ENCODE measurements around the gene AP1G2.

AP1G2 gene

DNA sequence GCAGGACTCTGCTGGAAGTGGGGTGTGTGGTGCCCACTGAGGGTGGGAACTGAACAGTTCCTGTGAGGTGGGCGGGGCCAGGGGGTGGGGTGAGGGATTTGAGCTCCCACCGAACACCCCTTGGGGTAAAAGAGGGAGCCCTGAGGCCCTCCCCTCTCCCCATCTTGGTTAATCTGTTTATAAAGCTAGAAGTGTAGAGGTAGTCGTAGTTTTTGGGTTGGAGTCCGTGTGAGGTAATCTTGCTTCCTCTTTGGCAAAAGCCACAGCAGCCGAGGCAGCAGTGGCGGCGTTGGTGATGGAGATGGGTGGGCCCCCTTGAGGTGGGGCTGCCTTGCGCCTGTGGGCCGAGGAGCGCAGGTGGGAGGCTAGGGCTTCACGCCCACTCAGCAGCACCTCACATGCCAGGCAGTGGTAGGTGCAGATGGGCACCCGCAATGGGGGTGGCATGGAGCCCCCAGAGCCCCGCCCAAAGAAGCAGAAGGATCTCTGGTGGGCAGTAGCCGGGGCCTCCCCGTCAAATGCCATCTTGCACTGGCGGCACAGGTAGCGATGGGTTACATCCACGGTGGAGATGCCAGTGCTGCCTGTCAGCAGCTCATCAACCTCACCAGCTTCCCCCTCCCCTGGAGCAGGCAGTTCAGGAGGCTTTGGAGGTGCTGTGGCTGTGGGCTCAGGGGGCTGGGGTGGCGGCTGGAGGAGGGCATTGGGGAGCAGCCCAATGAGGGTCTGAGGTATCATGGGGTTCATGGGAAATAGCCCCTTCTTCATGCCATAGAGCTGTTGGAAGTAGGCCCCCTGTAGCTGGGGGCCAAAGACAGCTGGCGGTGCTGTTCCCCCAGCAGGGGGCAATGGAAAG lies 45.6 kb downstream of the AP1G2 start:
- no peaks in the 10 kb centered on the region; the same call in none of the 2 replicates for H3K36me3 ChIP-seq (ENCODE audit: insufficient read depth, low read length)
- no peak overlapping the region for H3K9ac ChIP-seq (ENCODE audit: low read depth, low read length)
- H3K4me1 ChIP-seq (ENCODE audit: insufficient read depth, low read length): peaks cover 16% of the 10 kb centered on the region
- no peaks in the 10 kb centered on the region for H3K9me3 ChIP-seq (ENCODE audit: control insufficient read depth, insufficient read depth, low read length)

- peaks cover 16% of the 10 kb centered on the region for H3K4me1 ChIP-seq (ENCODE audit: insufficient read depth, low read length)
- no peak overlapping the region for H3K9ac ChIP-seq (ENCODE audit: low read depth, low read length)
- H3K9me3 ChIP-seq (ENCODE audit: control insufficient read depth, insufficient read depth, low read length): no peaks in the 10 kb centered on the region
- no peaks in the 10 kb centered on the region for H3K36me3 ChIP-seq (ENCODE audit: insufficient read depth, low read length)
Observed at GRCh38 chr14:23520899-23521533, 46.6 kb downstream of the AP1G2 start.

DNA sequence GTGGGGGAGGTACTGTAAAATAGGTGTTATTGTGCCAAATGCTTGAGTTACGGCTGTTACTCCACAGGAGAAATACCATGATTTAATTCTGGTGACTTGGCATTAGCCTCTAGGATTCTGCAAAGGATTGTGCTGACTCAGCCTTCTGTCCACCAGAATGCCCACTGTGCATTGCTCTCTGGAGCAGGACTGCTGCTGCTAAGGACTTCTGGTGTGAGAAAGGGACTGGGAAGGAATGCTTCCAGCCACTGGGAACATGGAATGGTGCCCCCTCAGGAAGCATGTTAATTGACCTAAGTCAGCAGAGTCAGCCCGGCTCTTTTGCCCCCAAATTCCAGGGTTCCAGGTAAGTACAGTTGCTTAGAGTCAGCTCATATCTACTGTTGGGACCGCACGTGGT lies 48.9 kb downstream of the AP1G2 start:
- Histone ChIP-seq H3K9ac (ENCODE audit: low read depth, low read length) (no peak overlapping the region), H3K9me3 (ENCODE audit: control insufficient read depth, insufficient read depth, low read length) (no peaks in the 10 kb centered on the region)

DNA sequence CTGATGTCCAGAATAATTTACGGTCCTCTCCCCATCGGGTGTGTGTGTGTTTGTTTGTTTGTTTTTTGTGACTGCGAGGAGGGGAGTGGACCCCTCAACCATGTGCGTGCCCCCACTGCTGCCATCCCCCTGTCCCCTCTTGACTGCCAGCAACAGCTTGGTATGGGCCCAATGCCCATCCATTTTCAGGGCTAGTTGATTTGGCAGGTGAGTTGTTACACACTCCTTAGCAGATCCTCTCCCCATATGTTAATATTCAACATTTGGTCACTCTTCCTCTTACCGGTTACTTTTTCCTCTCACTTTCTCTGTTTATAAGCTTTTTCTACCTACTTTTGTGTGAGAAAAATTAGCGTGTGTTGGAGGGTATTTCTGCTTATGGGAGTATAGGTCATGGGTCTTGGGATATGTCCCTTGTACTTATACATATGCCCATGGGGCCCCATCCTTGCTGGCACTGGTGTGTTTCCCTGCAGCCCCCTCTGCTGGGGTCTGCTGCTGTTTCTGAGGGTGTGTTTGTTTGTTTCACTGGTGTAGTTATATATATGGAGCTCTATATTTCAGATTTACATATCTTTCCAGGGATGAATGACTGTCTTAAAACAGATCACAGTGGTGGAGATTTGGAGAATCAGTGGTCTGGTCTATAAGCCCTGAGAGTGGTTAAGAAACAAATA lies 49.8 kb downstream of the AP1G2 start:
- Histone ChIP-seq H3K36me3 (ENCODE audit: insufficient read depth, low read length) (no peaks in the 10 kb centered on the region), H3K9me3 (ENCODE audit: control insufficient read depth, insufficient read depth, low read length) (no peaks in the 10 kb centered on the region), H3K9ac (ENCODE audit: low read depth, low read length) (no peak overlapping the region), H3K4me1 (ENCODE audit: insufficient read depth, low read length) (peaks cover 16% of the 10 kb centered on the region)

More for the DNA sequence above, 48.9 kb downstream of the AP1G2 start:
- Histone ChIP-seq H3K4me1 (ENCODE audit: insufficient read depth, low read length) (peaks cover 16% of the 10 kb centered on the region), H3K36me3 (ENCODE audit: insufficient read depth, low read length) (no peaks in the 10 kb centered on the region)

- no peaks in the 10 kb centered on the region for H3K9me3 ChIP-seq (ENCODE audit: control insufficient read depth, insufficient read depth, low read length)
- no peak overlapping the region for H3K9ac ChIP-seq (ENCODE audit: low read depth, low read length)
Observed at GRCh38 chr14:23514644-23514957, 53.0 kb downstream of the AP1G2 start.

GRCh38 chr14:23513818-23514643 lies 53.6 kb downstream of the AP1G2 start:
- peaks cover 16% of the 10 kb centered on the region for H3K4me1 ChIP-seq (ENCODE audit: insufficient read depth, low read length)
- H3K36me3 ChIP-seq (ENCODE audit: insufficient read depth, low read length): no peaks in the 10 kb centered on the region
- no peaks in the 10 kb centered on the region for H3K9me3 ChIP-seq (ENCODE audit: control insufficient read depth, insufficient read depth, low read length)
- no peak overlapping the region for H3K9ac ChIP-seq (ENCODE audit: low read depth, low read length)

More at GRCh38 chr14:23514644-23514957, 53.0 kb downstream of the AP1G2 start:
- H3K36me3 ChIP-seq (ENCODE audit: insufficient read depth, low read length): no peaks in the 10 kb centered on the region
- peaks cover 21% of the 10 kb centered on the region for H3K4me1 ChIP-seq (ENCODE audit: insufficient read depth, low read length)

- H3K4me1 ChIP-seq (ENCODE audit: insufficient read depth, low read length): peaks cover 8% of the 10 kb centered on the region
- no peak overlapping the region for H3K9ac ChIP-seq (ENCODE audit: low read depth, low read length)
- H3K36me3 ChIP-seq (ENCODE audit: insufficient read depth, low read length): no peaks in the 10 kb centered on the region
- no peaks in the 10 kb centered on the region for H3K9me3 ChIP-seq (ENCODE audit: control insufficient read depth, insufficient read depth, low read length)
Observed at GRCh38 chr14:23513005-23513817, 54.4 kb downstream of the AP1G2 start.

GRCh38 chr14:23512156-23512555 lies 55.4 kb downstream of the AP1G2 start:
- Histone ChIP-seq H3K9me3 (ENCODE audit: control insufficient read depth, insufficient read depth, low read length) (no peaks in the 10 kb centered on the region), H3K4me1 (ENCODE audit: insufficient read depth, low read length) (peaks cover 5% of the 10 kb centered on the region; the same call in 1 of the 2 replicates), H3K36me3 (ENCODE audit: insufficient read depth, low read length) (no peaks in the 10 kb centered on the region), H3K9ac (ENCODE audit: low read depth, low read length) (no peak overlapping the region)

Measured in ES-I3 (cell line).